HUES6 (cell line): ENCODE data around the gene ENTPD8.

Experiments used
- H3K27ac ChIP-seq: 2 replicates; pipeline ENCODE4 v1.7.0; 2013; ENCODE audit warnings: low read depth, mild to moderate bottlenecking, low read length, inconsistent platforms
- H3K27me3 ChIP-seq: 2 replicates; pipeline ENCODE4 v1.6.1; 2013; ENCODE audit warnings: low read length; ENCODE audit not compliant: control insufficient read depth, insufficient read depth
- H3K36me3 ChIP-seq: 2 replicates; pipeline ENCODE4 v1.6.1; 2013; ENCODE audit warnings: low read length; ENCODE audit not compliant: control insufficient read depth, insufficient read depth
- H3K4me1 ChIP-seq: 2 replicates; pipeline ENCODE4 v1.6.1; 2013; ENCODE audit warnings: low read length; ENCODE audit not compliant: control insufficient read depth, insufficient read depth
- H3K4me3 ChIP-seq: 2 replicates; pipeline ENCODE4 v1.5.1; 2013; ENCODE audit warnings: low read depth, low read length
- H3K9ac ChIP-seq: one replicate; pipeline ENCODE4 v1.6.1; 2013; ENCODE audit warnings: mild to moderate bottlenecking, low read length
- H3K9me3 ChIP-seq: 2 replicates; pipeline ENCODE4 v1.6.1; 2013; ENCODE audit warnings: low read depth, low read length; ENCODE audit not compliant: control insufficient read depth, insufficient read depth

Gene ENTPD8

GRCh38 chr9:137441289-137441934 lies at the start of gene ENTPD8:
Gene ENTPD8, minus strand, starts transcription at chr9:137441357. Its CDS starts 3,072 bp downstream, at chr9:137438285.
- H3K9ac ChIP-seq: no peak within 1 kb of the TSS
- no peak within 1 kb of the TSS for H3K27ac ChIP-seq
- peak within 1 kb of the TSS; percentile 62 for H3K4me3 ChIP-seq
- no peaks in the 10 kb centered on the region for H3K36me3 ChIP-seq
- no peaks in the 10 kb centered on the region for H3K9me3 ChIP-seq
- H3K4me1 ChIP-seq: no peaks in the 10 kb centered on the region
- peaks cover 6% of the 10 kb centered on the region for H3K27me3 ChIP-seq

GRCh38 chr9:137490532-137491186 lies 49.5 kb upstream of the ENTPD8 start:
- H3K36me3 ChIP-seq: no peaks in the 10 kb centered on the region
- H3K27ac ChIP-seq: no peak overlapping the region
- no peak overlapping the region for H3K9ac ChIP-seq
- H3K27me3 ChIP-seq: no peaks in the 10 kb centered on the region
- no peaks in the 10 kb centered on the region for H3K4me1 ChIP-seq
- H3K9me3 ChIP-seq: no peaks in the 10 kb centered on the region
- H3K4me3 ChIP-seq: no peak overlapping the region

GRCh38 chr9:137488906-137489305 lies 47.7 kb upstream of the ENTPD8 start:
- H3K4me1 ChIP-seq: no peaks in the 10 kb centered on the region
- H3K9me3 ChIP-seq: no peaks in the 10 kb centered on the region
- no peak overlapping the region for H3K4me3 ChIP-seq
- H3K36me3 ChIP-seq: no peaks in the 10 kb centered on the region
- H3K27ac ChIP-seq: no peak overlapping the region
- H3K9ac ChIP-seq: no peak overlapping the region
- no peaks in the 10 kb centered on the region for H3K27me3 ChIP-seq

GRCh38 chr9:137488327-137488653 lies 47.1 kb upstream of the ENTPD8 start:
- Histone ChIP-seq H3K36me3 (no peaks in the 10 kb centered on the region), H3K27me3 (no peaks in the 10 kb centered on the region), H3K9me3 (no peaks in the 10 kb centered on the region), H3K4me1 (no peaks in the 10 kb centered on the region), H3K27ac (no peak overlapping the region), H3K9ac (no peak overlapping the region), H3K4me3 (no peak overlapping the region)

GRCh38 chr9:137487454-137488326 lies 46.5 kb upstream of the ENTPD8 start:
- H3K36me3 ChIP-seq: no peaks in the 10 kb centered on the region
- H3K4me1 ChIP-seq: no peaks in the 10 kb centered on the region
- no peaks in the 10 kb centered on the region for H3K27me3 ChIP-seq
- no peak overlapping the region for H3K27ac ChIP-seq
- no peak overlapping the region for H3K9ac ChIP-seq
- H3K9me3 ChIP-seq: no peaks in the 10 kb centered on the region
- H3K4me3 ChIP-seq: no peak overlapping the region

GRCh38 chr9:137486545-137487453 lies 45.6 kb upstream of the ENTPD8 start:
- Histone ChIP-seq H3K27me3 (no peaks in the 10 kb centered on the region), H3K9me3 (no peaks in the 10 kb centered on the region), H3K4me3 (no peak overlapping the region), H3K36me3 (no peaks in the 10 kb centered on the region), H3K27ac (no peak overlapping the region), H3K4me1 (no peaks in the 10 kb centered on the region), H3K9ac (no peak overlapping the region)

GRCh38 chr9:137486141-137486490 lies 45.0 kb upstream of the ENTPD8 start:
- Histone ChIP-seq H3K4me1 (no peaks in the 10 kb centered on the region), H3K9me3 (no peaks in the 10 kb centered on the region), H3K27ac (no peak overlapping the region), H3K36me3 (no peaks in the 10 kb centered on the region), H3K9ac (no peak overlapping the region), H3K4me3 (no peak overlapping the region), H3K27me3 (no peaks in the 10 kb centered on the region)

GRCh38 chr9:137485343-137486140 lies 44.4 kb upstream of the ENTPD8 start:
- no peaks in the 10 kb centered on the region for H3K4me1 ChIP-seq
- no peaks in the 10 kb centered on the region for H3K9me3 ChIP-seq
- H3K27me3 ChIP-seq: no peaks in the 10 kb centered on the region
- no peaks in the 10 kb centered on the region for H3K36me3 ChIP-seq
- no peak overlapping the region for H3K9ac ChIP-seq
- H3K4me3 ChIP-seq: no peak overlapping the region
- H3K27ac ChIP-seq: no peak overlapping the region

- H3K27me3 ChIP-seq: no peaks in the 10 kb centered on the region
- H3K4me1 ChIP-seq: no peaks in the 10 kb centered on the region
- H3K36me3 ChIP-seq: no peaks in the 10 kb centered on the region
- no peaks in the 10 kb centered on the region for H3K9me3 ChIP-seq
- H3K27ac ChIP-seq: no peak overlapping the region
- H3K4me3 ChIP-seq: no peak overlapping the region
- no peak overlapping the region for H3K9ac ChIP-seq
These were observed 43.6 kb upstream of the ENTPD8 start for GRCh38 chr9:137484551-137485315.
